GDM1 (cell line): Measurements from ENCODE around the gene POLR2B.
"Not testable (repeated sequence)": the region's sequence is repeated elsewhere in the genome, so short reads cannot be mapped to it uniquely, and the experiment has no call there.

ENCODE experiments used
- DNase-seq: peaks from one replicate; lab custom pipeline; 2025; lab: John Stamatoyannopoulos, UW

The POLR2B gene

DNA sequence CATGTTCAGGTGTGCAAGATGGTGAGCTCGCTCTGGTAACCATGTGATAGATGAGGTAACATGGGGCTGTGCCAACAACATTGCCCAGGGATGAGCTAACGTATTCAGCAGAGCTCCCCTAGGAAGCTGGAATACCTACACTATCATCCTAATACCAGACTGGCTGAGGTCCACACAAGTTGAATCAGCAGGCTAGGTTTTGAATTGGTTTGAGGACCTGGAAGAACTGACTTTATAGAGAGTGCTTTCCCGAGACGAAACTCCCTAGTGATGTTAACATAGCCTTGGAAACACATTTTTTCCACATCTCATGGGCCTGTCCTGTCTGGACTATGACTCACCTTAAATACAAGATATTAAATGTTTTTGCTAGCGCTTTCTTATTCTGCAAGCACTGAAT lies 74.8 kb downstream of the POLR2B start:
- no peak for DNase-seq

DNA sequence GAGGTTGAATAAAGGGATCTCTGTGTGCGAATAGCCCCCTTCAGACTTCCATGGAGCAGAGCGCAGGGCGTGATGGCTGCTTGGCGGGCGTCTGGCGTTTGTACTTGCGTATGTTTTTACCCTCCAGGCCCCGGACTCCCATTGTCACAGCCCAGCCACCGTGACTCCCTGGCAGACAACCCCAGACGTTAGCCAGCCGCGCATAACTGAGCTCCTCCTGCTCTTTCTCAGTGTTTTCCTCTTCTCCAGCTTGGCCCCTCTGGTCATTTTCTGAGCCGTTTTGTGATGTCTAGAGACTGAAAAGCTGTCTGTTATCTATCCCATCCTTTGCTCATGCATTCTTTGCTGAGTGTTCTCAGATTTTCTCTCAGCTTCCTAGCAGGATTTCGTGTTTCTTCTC lies 77.2 kb downstream of the POLR2B start:
- no peak for DNase-seq

DNA sequence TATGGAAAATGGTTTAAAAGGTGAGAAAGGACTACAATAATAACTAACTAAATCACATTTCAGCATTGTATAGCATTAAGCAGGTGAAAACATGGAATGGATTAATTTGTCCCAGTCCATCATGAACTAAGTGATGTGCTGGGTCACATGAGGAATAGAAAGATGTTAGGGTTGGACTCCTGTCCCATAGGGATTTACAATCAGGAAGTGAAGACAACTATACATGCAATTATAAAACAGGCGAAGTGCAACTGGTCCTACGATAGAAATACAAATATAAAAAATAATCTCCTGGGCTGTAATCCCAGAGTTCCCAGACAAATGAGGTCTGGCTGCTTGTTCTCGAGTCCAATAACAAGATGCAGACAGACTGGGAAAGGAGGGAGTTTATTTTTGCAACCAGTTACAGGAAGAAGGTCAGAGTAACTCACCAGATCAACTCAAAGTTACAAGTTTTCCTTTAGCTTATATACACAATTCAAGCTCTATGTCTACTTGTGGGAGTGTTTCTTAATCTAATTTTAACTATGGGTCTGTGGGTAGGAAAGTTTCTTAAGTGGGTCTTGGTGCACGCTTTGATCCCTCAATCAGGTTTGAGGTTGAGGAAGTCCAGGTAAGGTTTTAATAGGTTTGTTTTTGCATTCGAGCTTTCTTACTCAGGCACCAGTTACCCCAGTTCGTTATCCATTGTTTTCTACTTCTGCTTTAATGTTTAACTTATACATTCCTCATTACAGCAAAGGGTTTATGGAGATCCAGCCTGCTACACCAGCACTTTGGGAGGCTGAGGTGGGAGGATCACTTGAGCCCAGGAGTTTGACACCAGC lies 81.4 kb downstream of the POLR2B start:
- no peak for DNase-seq

DNA sequence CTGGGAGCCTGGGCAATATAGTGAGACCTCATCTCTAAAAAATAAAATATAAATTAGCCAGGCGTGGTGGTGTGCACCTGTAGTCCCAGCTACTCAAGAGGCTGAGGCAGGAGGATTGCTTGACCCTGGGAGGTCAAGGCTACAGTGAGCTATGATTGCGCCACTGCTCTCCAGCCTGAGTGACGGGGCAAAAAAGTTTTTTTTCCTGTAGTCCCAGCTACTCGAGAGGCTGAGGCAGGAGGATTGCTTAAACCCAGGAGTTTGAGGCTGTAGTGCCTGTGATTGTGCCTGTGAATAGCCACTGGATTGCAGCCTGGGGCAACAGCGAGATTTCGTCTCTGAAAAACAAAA lies 82.0 kb downstream of the POLR2B start:
- DNase-seq = not testable (repeated sequence)

DNA sequence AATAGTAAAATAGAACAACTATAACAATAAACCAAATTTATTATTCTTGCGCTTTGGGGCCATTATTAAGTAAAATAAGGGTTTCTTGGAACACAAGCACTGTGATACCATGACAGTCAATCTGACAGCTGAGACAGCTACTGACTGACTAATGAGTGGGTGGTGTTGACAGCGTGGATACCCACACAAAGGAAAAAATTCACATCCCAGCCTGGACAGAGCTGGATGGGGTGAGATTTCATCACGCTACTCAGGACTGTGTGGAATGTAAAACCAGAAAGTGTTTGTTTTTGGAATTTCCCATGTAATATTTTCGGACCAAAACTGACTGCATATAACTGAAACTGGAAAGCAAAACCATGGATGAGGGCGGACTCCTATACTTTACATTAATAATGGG lies 82.7 kb downstream of the POLR2B start:
- DNase-seq = no peak

DNA sequence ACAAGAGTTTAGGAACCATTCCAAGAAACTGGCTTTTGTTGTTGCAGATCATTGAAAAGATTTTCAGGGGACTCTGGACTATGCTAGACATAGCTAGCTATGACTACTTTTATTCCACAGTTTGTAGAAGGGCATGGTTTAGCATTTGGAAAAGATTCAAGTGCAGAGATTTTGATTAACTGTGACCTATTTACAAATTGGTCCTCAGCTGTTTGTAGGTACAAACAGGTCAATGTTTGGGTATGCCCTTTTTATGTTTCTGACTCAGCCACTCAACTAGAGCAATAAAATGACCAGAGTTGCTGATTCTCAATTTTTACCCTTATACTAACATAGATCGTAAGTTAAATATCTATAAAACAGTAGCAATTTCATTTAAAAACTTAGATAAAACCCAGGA lies 84.8 kb downstream of the POLR2B start:
- DNase-seq = no peak

DNA sequence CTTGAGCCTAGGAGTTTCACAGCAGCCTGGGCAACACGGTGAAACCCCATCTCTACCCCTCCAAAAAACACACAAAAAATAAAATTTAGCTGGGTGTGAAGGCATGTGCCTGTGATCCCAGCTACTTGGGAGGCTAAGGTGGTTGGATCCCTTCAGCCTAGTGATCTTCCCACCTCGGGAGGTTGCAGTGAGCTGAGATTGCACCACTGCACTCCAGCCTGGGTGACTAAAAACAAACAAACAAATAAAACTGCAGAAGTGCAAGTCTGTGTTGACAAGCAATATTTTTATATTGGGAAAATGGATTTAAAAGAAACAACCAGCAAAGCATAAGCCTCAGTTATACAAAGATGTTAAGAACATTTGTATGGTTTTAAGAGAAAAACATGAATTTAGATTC lies 85.4 kb downstream of the POLR2B start:
- DNase-seq = no peak

DNA sequence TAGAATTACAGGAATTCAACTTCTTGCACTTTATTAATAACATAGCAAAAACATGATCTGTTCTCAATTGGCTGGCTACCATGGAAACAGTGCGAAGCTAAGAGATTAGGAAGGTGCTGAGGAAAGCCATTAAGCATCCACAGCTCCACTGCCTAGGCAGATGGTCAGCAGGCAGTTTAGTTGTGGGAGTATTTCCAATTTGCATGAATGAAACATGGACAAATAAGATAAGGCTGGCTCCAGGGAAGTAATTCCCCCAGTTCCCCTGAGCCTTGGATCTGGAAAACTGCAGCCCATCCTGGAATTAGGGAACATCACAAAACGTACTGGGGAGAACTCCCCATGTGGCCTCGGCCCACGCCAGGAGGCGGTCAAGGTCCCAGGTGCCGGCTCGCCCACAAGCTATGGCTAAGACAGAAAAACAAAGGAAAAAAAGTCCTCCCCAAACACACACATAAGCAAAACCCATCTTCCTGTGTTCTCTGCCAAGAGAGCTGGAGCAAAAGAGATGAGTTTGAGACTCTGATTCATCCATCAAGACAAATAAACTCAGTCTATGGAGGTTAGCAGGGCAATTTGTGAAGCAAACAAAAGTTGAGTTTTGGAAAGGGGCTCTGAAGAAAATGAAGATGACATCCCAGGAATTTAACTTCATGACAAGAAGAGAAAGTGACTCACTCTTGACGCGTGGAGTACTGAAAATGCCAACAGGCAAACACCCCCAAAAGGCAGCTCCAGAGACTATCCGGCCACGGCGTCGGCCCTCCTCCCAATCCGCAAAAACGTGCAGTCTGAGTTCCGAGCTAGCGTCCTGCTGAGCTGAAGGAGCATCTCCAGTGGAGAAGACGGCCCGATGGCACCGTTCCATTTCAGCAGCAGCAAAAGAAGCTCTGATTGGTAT lies 86.4 kb downstream of the POLR2B start:
- DNase-seq = no peak

DNA sequence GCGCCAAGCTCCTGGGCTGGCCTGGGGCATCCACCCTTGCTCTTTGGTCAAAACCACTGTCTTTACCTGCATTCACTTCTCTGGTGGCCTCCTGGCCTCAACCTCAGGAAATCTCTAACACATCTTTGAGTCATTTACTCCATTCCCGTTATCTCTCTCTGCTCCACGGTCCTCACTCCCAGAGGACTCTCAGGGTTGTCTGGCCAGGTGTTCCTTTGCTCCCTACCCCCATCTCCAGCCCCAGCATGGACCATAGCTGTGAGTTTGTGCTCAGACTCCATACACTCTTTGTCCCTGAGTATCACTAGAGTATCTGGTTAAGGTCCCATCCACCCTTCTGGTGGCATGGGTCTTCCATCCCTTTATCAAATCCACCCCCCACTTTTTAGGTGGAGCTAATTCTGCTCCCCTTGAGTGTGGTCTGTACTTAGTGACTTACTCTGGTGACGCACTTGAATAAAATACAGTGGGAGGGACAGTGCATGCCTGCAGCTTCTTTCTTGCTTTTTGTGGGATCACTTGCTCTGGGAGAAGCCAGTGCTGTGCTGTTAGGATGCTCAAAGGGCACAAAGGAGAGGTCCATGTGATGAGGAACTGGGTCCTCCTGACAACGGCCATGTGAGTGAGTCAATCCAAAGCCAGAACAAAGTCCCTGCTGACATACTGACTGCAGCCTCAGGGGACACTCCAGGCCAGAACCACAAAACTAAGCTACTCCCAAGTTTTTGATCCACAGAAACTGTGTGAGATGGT lies 87.2 kb downstream of the POLR2B start:
- no peak for DNase-seq

DNA sequence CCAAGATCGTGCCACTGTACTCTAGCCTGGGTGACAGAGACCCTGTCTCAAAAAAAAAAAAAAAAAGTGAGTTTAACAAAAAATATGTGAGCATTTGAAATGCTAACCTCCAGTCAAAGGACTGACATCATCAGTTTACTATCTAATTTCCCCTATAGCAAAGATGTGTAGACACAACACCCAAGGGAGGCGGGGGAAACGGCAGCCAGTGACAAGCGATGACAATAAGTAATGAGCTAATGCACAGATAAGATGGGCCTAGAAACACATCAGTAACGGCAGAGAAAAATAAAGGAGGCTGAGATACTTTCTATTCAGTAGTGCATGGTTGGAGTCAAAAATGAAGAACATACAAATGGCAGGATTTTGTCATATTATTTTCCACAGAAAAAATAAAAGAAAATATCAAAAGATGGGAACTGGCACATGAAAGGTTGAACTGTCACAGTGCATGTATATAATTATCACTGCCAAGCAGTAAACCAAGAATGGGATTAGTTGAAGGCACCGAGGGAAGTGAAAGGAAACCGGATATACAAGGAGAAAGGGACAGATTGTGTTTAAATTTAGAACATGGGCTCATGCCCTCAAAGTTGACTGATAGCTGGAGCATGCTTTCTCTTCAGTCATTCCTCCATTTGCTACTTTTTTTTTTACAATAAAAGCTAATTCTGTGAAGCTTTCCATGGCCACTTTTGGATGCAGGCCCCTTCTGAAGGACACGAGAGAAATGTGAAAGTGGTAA lies 89.7 kb downstream of the POLR2B start:
- DNase-seq = no peak

DNA sequence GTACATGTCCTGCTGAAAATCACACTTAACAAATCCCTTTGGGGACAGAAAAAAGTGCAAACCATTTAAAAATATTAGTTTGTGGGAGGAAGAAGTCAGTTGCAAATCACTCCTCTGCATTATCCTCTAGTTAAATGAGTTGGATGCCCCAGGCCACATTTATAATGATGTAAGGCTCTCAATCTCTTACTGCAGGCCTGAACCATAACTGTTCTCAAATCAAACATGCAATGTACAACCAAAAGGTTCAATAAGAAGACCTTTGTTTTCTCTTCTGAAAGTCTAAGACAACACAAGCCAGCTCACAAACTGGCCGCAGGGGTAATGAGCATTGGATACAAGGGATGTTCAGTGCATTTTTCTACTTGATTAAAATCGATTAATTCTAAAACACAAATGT lies 91.8 kb downstream of the POLR2B start:
- no peak for DNase-seq

DNA sequence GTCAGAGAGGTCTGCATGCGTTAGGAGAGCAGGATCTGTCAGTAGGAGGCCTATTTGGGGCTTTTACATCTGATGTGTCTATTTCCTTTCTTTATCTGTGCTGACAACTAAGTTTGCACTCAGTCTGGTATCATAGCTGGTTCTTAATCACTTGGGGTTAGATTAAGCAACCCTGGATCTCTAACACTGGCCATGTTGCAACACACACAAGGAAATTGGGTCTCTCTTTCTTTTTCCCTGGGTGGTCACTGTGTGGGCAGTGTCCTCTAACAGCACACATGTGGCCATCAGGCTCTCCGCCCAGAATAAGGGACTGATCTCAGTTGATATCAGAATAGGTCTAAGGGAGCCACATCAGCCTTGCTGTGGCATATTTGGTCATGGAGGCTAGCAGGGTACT lies 92.6 kb downstream of the POLR2B start:
- no peak for DNase-seq

DNA sequence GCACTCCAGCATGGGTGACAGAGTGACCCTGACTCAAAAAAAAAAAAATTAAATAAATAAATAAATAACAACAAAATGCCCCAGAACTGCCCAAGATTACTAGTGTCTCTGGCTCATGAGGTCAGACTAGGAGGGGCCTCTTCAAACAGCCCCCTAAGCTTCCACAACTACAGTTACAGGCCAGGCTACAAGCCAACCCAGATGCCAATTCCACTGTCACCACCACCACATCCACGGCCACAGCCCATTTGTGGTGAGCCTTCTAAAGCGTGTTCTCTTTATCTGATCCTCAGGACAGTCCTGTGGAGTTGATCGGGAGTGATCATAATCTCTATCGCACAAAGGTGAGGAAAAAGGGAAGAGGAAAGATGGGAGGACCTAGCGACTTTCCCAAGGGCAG lies 94.9 kb downstream of the POLR2B start:
- no peak for DNase-seq

DNA sequence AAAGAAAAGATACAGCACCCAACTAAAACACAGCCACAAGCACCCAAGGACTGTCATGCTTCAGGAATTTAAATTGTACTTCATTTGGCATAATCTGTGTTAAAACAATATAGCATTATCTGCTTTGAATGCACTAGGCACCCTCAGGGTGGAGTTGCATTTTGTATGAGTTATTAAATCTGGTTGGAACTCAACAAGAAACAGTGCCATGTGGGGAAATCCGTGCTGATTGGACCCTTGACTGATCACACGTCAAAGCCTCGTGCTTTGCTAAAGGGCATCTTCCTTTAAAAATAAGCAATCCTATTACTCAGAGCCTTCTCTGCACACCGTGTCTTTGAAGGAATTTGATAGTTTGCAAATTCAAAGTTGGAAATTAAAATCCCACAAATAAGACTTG lies 96.0 kb downstream of the POLR2B start:
- DNase-seq = no peak

DNA sequence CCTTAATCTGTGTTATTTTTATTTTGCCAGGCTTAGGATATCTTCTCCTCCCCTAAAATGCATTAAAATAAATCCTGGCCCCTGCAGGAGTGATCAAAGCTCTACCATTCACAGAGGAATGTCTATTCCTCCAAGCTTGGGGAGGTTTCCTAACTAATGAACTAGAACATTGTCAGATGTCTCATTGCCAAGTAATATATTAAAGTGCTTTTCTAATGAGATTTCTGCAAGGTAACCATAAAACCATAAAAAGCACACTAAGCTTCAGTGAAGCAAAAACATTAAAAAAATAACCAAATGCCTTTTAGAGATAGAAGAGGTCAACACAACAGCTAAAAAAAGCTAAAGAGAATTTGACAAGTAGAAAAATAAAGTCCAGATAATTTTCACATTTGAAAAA lies 96.7 kb downstream of the POLR2B start:
- no peak for DNase-seq

DNA sequence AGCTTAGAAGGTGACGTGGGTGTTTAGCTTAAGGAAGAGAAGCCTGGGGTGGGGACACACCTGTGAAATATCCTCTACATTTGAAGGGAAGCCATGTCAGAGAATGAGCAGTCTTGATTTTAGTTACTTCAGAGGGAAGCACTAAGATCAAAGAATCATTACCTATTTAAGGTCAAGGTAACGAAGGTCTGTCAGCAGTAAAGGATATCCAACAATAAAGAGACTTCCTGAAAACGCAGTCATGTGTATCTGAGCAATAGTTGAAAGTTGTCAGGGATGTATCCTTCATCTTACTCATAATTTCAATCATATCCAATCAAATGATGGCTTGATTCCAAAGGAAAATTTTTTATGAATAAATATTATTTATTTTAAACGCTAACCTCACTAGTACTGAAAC lies 98.0 kb downstream of the POLR2B start:
- no peak for DNase-seq

DNA sequence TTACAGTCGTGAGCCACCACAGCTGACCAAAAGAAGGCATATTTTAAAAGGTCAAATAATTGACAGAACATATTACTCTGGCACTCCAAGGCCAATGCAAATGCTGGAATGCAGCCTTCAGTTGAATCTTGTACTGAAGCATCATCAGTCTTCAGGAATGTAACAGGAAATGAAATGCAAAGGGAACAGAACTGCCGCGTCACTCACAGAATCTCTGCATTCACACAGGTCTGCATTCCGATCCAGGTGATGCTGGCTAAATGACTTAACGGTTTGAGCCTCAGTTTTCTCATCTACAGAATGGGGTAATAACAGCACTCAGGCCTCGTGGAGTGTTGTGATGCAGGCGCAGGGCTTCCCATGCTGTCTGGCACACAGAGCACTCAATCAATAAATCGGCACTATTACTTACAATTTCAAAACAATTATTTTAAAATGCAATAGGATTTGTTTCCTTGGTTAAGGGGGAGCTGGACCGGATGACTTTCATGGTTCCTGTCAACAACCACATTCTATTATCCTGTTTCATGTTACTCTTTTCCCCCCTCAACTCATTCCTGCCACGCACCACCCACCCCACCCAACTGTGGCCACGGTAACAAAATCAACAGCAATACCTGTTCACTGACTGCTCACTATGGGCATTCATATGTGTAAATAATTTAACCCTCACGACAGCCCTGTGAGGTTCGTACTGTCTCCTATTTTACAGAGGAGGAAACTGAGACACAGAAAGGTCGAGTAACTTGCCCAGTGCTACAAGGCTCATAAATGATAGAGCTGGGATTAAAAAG lies 99.1 kb downstream of the POLR2B start:
- DNase-seq = no peak

DNA sequence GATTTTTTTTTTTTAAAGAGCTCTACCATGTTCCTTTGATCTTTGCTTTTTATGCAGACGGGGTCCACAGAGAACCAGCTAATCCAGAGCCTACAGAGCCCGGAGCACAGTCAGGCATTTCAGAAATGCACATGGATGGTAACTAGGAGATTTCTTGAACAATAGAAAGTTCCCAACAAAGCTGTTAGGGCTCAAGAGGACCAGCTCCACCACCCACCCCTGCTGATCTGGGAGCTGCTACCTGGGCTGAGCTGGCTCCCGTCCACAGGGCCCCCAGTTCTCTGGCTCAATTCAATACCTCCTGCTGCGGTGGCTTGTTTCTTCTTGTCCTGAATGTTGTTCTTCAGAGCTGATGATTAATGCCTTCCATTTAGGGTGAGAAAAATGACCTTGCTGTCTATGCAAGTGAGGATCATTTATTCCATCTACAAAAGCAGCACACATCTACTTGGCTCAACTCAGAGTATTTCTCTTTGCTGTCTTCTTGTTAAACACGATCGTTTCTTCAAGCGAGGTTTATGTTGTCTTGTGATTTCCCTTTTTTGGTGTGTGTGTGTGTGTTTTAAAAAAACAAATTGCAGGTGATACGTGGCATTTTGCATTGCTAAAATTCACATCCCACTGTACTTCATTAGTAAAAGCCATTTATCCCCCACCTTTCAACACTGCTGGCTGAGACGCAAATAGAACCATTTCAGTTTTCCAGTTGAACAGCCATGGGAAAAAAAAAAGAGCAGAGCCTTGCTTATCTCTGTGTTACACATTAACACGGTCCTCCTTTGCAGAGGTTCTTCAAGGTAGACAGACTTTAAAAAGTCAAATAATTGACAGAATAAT lies 100.2 kb downstream of the POLR2B start:
- no peak for DNase-seq
